Adrenal gland (tissue), 5 donors: ENCODE results near the gene GCAT.

ENCODE experiments used
- POLR2A ChIP-seq, 2 donors: fragments of 450-650 bp; IDR thresholded peaks; one replicate each; pipeline ENCODE4 v1.6.1; 2017; ENCODE audit warnings: antibody characterized with exemption in 2 of 2, mild to moderate bottlenecking in 2 of 2, moderate library complexity in 1 of 2
- TF ChIP-seq, protein P1 (sequence below), 6 experiments: fragments of 450-650 bp in 4 of 6; fragments of 200-600 bp in 2 of 6; sonication (generic) in 1 of 6; IDR thresholded peaks; 1 replicate in 5 of 6; 2 replicates in 1 of 6; pipeline versions ENCODE4 v1.5.1 to v1.8.0; 2016 to 2021; ENCODE audit warnings: antibody characterized with exemption in 6 of 6, mild to moderate bottlenecking in 2 of 6, moderate library complexity in 1 of 6
- donor health status: DM: no; HTN: no; CAD: no.

DNA sequence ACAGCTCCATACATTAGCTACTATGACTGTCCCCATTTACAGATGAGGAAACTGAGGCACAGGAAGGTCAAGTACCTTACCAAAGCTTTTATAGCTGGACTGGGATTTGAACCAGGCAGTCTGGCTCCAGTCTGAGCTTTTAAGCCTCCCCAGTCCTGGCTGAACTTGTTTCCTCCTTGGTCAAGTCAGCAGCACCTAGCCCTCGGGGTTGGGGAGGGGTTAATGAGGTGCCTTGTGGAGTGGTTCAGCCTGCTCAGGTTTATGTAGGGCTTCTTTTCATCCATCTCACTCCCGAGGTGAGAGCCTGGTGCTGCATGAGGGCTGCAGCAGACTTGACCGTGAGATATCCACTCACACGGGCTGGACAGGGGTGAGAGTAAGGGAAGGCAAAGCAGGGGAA lies 36.7 kb upstream of the GCAT start:
- TF ChIP-seq, protein P1, sequence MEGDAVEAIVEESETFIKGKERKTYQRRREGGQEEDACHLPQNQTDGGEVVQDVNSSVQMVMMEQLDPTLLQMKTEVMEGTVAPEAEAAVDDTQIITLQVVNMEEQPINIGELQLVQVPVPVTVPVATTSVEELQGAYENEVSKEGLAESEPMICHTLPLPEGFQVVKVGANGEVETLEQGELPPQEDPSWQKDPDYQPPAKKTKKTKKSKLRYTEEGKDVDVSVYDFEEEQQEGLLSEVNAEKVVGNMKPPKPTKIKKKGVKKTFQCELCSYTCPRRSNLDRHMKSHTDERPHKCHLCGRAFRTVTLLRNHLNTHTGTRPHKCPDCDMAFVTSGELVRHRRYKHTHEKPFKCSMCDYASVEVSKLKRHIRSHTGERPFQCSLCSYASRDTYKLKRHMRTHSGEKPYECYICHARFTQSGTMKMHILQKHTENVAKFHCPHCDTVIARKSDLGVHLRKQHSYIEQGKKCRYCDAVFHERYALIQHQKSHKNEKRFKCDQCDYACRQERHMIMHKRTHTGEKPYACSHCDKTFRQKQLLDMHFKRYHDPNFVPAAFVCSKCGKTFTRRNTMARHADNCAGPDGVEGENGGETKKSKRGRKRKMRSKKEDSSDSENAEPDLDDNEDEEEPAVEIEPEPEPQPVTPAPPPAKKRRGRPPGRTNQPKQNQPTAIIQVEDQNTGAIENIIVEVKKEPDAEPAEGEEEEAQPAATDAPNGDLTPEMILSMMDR (IDR thresholded peaks at IDR 0.05): no peak
- TF ChIP-seq POLR2A (IDR thresholded peaks at IDR 0.05): no peak
